GM03348 (cell line): ENCODE data around the gene SLC34A1.
A peak's percentile ranks its signal among the peaks of the same experiment; 100 is the strongest.

Source experiments
- DNase-seq: peaks from one replicate; pipeline ENCODE4 v3.0.0; 2012; ENCODE audit warnings: low spot score

The SLC34A1 gene

GRCh38 chr5:177446200-177447065, 62.2 kb downstream of the SLC34A1 start, which contains the start of gene PRR7:
PRR7 (plus strand) TSS chr5:177446814; CDS start chr5:177455068, 8,254 bp downstream.
- DNase-seq: peak; percentile 95

- peak; percentile 59 for DNase-seq
These were observed 62.9 kb downstream of the SLC34A1 start for GRCh38 chr5:177447066-177447610.

GRCh38 chr5:177447611-177448243, 63.5 kb downstream of the SLC34A1 start:
- DNase-seq: peak; percentile 59
